GM19351 (cell line): ENCODE measurements around the gene UCN.

Experiments used
- ATAC-seq: cut with Tn5 transposase; IDR thresholded peaks from one replicate; pipeline ENCODE4 v1.9.1; 2021; ENCODE audit warnings: mild to moderate bottlenecking, moderate library complexity; ENCODE audit not compliant: unreplicated experiment

UCN gene

GRCh38 chr2:27262379-27263286 is 45.6 kb downstream of the UCN start, which contains the start of gene SLC30A3:
Gene SLC30A3, minus strand, starts transcription at chr2:27263047. Its CDS starts 141 bp downstream, at chr2:27262906.
- ATAC-seq, result peak; percentile 63

GRCh38 chr2:27261926-27262298 is 46.3 kb downstream of the UCN start:
- no peak for ATAC-seq

- no peak for ATAC-seq
These were observed 46.9 kb downstream of the UCN start for GRCh38 chr2:27261241-27261925.

GRCh38 chr2:27258051-27258450 is 50.2 kb downstream of the UCN start:
- no peak for ATAC-seq
